Epidermal melanocyte (primary cell): ENCODE data around the gene ACAP3.

Experiments
- DNase-seq: peaks from one replicate; pipeline ENCODE4 v3.0.0; 2011; ENCODE audit warnings: low spot score; ENCODE audit not compliant: insufficient read length

Gene ACAP3

GRCh38 chr1:1302951-1303509 lies 4.7 kb downstream of the ACAP3 start:
- DNase-seq = no peak

- peak; percentile 14 for DNase-seq
These were observed 5.7 kb downstream of the ACAP3 start for GRCh38 chr1:1302006-1302430.

GRCh38 chr1:1300352-1300739 lies 7.4 kb downstream of the ACAP3 start:
- DNase-seq = no peak

- DNase-seq = no peak
These were observed 7.9 kb downstream of the ACAP3 start for GRCh38 chr1:1299686-1300351.

- no peak for DNase-seq
These were observed 8.7 kb downstream of the ACAP3 start for GRCh38 chr1:1298861-1299685.

GRCh38 chr1:1297802-1298424 lies 9.8 kb downstream of the ACAP3 start:
- no peak for DNase-seq

- DNase-seq = no peak
These were observed 11.4 kb downstream of the ACAP3 start for GRCh38 chr1:1296070-1297061.

GRCh38 chr1:1295154-1295923 lies 12.4 kb downstream of the ACAP3 start:
- peak; percentile 11 for DNase-seq

- no peak for DNase-seq
These were observed 13.4 kb downstream of the ACAP3 start for GRCh38 chr1:1294250-1294890.

- DNase-seq = no peak
These were observed 14.2 kb downstream of the ACAP3 start for GRCh38 chr1:1293263-1294249.

GRCh38 chr1:1292851-1293250 lies 14.9 kb downstream of the ACAP3 start:
- DNase-seq = no peak

- no peak for DNase-seq
These were observed 15.3 kb downstream of the ACAP3 start for GRCh38 chr1:1292442-1292779.

- DNase-seq = peak; percentile 71
These were observed 15.9 kb downstream of the ACAP3 start for GRCh38 chr1:1291548-1292441.

- no peak for DNase-seq
These were observed 16.7 kb downstream of the ACAP3 start for GRCh38 chr1:1291023-1291528.

- peak; percentile 76 for DNase-seq
These were observed 17.4 kb downstream of the ACAP3 start for GRCh38 chr1:1290238-1290731.

GRCh38 chr1:1287288-1288110 lies 20.2 kb downstream of the ACAP3 start:
- DNase-seq = no peak
